HEK293 (cell line): ENCODE measurements around the gene C11orf98.

Source experiments
- CTCF ChIA-PET: fragments of 350-600 bp; formaldehyde crosslinking; extraction: SDS; loops from one replicate; lab custom pipeline; 2021; ENCODE audit warnings: antibody characterized with exemption; lab: Yijun Ruan, JAX
- POLR2A ChIA-PET: fragments of 300-600 bp; formaldehyde crosslinking; extraction: SDS; loops from one replicate; lab custom pipeline; 2020; ENCODE audit warnings: antibody characterized with exemption, inconsistent platforms; lab: Yijun Ruan, JAX
- H3K27ac ChIP-seq: fragments of 200-500 bp; sonication (Bioruptor generic); 2 replicates; pipeline ENCODE4 v1.5.1; 2014; ENCODE audit warnings: low read depth, low read length, control low read depth, inconsistent platforms; ENCODE audit errors: extremely low read depth
- H3K36me3 ChIP-seq, 2 experiments: fragments of 200-500 bp in 1 of 2; sonication (Bioruptor generic) in 1 of 2; 1 replicate in 1 of 2; 2 replicates in 1 of 2; pipeline ENCODE4 v1.5.1; 2014 to 2017; ENCODE audit warnings: inconsistent platforms in 2 of 2, low read length in 2 of 2; ENCODE audit not compliant: control insufficient read depth in 2 of 2, insufficient read depth in 1 of 2
- H3K4me1 ChIP-seq: fragments of 200-500 bp; sonication (Bioruptor generic); 2 replicates; pipeline ENCODE4 v1.5.1; 2014; ENCODE audit warnings: mild to moderate bottlenecking, low read length, inconsistent platforms; ENCODE audit not compliant: control insufficient read depth, insufficient read depth
- H3K4me3 ChIP-seq: 2 replicates; pipeline ENCODE4 v1.5.1; 2011; ENCODE audit warnings: low read depth, mild to moderate bottlenecking, control low read depth, low read length, moderate library complexity
- H3K9me3 ChIP-seq: fragments of 200-500 bp; sonication (Bioruptor generic); 2 replicates; pipeline ENCODE4 v1.5.1; 2014; ENCODE audit warnings: low read depth, low read length, inconsistent platforms; ENCODE audit not compliant: control insufficient read depth, insufficient read depth
- GLIS2 ChIP-seq: fragments of 450-650 bp; formaldehyde crosslinking; IDR thresholded peaks from 2 replicates; pipeline ENCODE4 v1.5.1; 2016; ENCODE audit warnings: missing biosample characterization, missing genetic modification characterization
- KLF16 ChIP-seq: fragments of 450-650 bp; formaldehyde crosslinking; IDR thresholded peaks from 2 replicates; pipeline ENCODE4 v1.5.1; 2017; ENCODE audit warnings: missing biosample characterization, missing genetic modification characterization
- KLF9 ChIP-seq: fragments of 450-650 bp; formaldehyde crosslinking; IDR thresholded peaks from 2 replicates; pipeline ENCODE4 v1.5.1; 2016; ENCODE audit warnings: missing biosample characterization, missing genetic modification characterization, low read depth
- SCRT2 ChIP-seq: fragments of 450-650 bp; formaldehyde crosslinking; IDR thresholded peaks from 2 replicates; pipeline ENCODE4 v1.5.1; 2016; ENCODE audit warnings: missing biosample characterization, missing genetic modification characterization
- WT1 ChIP-seq: fragments of 450-650 bp; formaldehyde crosslinking; IDR thresholded peaks from 2 replicates; pipeline ENCODE4 v1.5.1; 2016; ENCODE audit warnings: missing biosample characterization, missing genetic modification characterization
- ZBTB17 ChIP-seq: fragments of 450-650 bp; formaldehyde crosslinking; IDR thresholded peaks from 2 replicates; pipeline ENCODE4 v1.5.1; 2016; ENCODE audit warnings: missing biosample characterization, missing genetic modification characterization
- ZBTB20 ChIP-seq: fragments of 450-650 bp; formaldehyde crosslinking; IDR thresholded peaks from 2 replicates; pipeline ENCODE4 v1.5.1; 2016; ENCODE audit warnings: missing biosample characterization, missing genetic modification characterization
- ZBTB21 ChIP-seq: fragments of 450-650 bp; formaldehyde crosslinking; IDR thresholded peaks from 2 replicates; pipeline ENCODE4 v1.5.1; 2017; ENCODE audit warnings: missing biosample characterization, missing genetic modification characterization
- ZFHX2 ChIP-seq: fragments of 450-650 bp; formaldehyde crosslinking; conservative IDR thresholded peaks from 2 replicates; pipeline ENCODE4 v1.5.1; 2016; ENCODE audit warnings: missing biosample characterization, missing genetic modification characterization
- ZNF175 ChIP-seq: fragments of 450-650 bp; formaldehyde crosslinking; IDR thresholded peaks from 2 replicates; pipeline ENCODE4 v1.5.1; 2016; ENCODE audit warnings: missing biosample characterization, missing genetic modification characterization
- ZNF335 ChIP-seq: fragments of 450-650 bp; formaldehyde crosslinking; conservative IDR thresholded peaks from 2 replicates; pipeline ENCODE4 v1.5.1; 2016; ENCODE audit warnings: missing biosample characterization, missing genetic modification characterization
- ZNF341 ChIP-seq: fragments of 450-650 bp; formaldehyde crosslinking; IDR thresholded peaks from 2 replicates; pipeline ENCODE4; 2016; ENCODE audit warnings: low read depth, missing biosample characterization, missing genetic modification characterization
- ZNF37A ChIP-seq: fragments of 450-650 bp; IDR thresholded peaks from 2 replicates; pipeline ENCODE4 v1.5.1; 2018; ENCODE audit warnings: missing biosample characterization, missing genetic modification characterization
- ZNF394 ChIP-seq: fragments of 450-650 bp; formaldehyde crosslinking; IDR thresholded peaks from 2 replicates; pipeline ENCODE4 v1.5.1; 2016; ENCODE audit warnings: missing biosample characterization, missing genetic modification characterization, mild to moderate bottlenecking, moderate library complexity, borderline replicate concordance
- ZNF791 ChIP-seq: fragments of 450-650 bp; formaldehyde crosslinking; IDR thresholded peaks from 2 replicates; pipeline ENCODE4 v1.5.1; 2016; ENCODE audit warnings: missing biosample characterization, missing genetic modification characterization
- TF ChIP-seq, protein P1 (sequence below): fragments of 450-650 bp; formaldehyde crosslinking; IDR thresholded peaks from 2 replicates; pipeline ENCODE4 v1.5.1; 2017; ENCODE audit warnings: missing biosample characterization, mild to moderate bottlenecking, missing genetic modification characterization, moderate library complexity
- TF ChIP-seq, protein P2 (sequence below): fragments of 450-650 bp; formaldehyde crosslinking; IDR thresholded peaks from 2 replicates; pipeline ENCODE4 v1.5.1; 2016; ENCODE audit warnings: missing biosample characterization, missing genetic modification characterization
- TF ChIP-seq, protein P3 (sequence below): fragments of 450-650 bp; formaldehyde crosslinking; IDR thresholded peaks from 2 replicates; pipeline ENCODE4; 2016; ENCODE audit warnings: missing biosample characterization, missing genetic modification characterization

Gene C11orf98

DNA sequence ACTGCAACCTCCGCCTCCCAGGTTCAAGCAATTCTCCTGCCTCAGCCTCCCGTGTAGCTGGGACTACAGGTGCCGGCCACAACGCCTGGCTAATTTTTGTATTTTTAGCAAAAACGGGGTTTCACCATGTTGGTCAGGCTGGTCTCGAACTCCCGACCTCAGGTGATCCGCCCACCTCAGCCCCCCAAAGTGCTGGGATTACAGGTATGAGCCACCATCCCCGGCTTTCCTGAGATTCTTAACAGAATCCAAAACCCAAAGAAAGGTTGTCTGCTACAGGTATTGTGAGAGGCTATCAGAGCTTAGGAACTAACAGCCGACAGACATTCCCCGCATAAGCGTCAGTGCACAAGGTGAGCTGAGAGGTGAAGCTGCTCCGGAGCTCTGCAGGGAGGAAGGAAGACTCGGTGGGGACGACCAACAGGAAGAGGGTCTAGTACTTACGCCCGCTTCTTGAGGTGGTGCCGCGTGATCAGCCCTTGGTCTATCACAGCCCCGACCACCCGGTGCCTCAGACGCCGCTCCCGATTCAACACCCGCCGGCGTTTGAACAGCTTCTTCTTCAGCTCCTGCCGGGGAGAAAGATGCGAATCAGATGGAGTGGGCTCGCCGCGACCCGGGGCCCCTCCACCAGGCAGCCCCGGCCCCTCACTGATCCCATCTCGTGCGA lies 470 bp downstream of the C11orf98 start:
- TF ChIP-seq SCRT2 (tag by site-specific recombination) (peak; percentile 25; the same call in 1 of the 2 replicates), WT1 (tag by site-specific recombination) (no peak), ZNF394 (tag by site-specific recombination) (0 out of 2 replicates have a peak, but pooled peaks have one; percentile 11), ZNF335 (tag by site-specific recombination) (peak; percentile 41; the same call in 1 of the 2 replicates), ZBTB20 (tag by site-specific recombination) (peak; percentile 89), GLIS2 (tag by site-specific recombination) (peak; percentile 41; the same call in 1 of the 2 replicates), ZNF341 (peak; percentile 87), KLF9 (0 out of 2 replicates have a peak, but pooled peaks have one; percentile 12), KLF16 (tag by site-specific recombination) (no peak), ZBTB17 (0 out of 2 replicates have a peak, but pooled peaks have one; percentile 46), ZFHX2 (tag by site-specific recombination) (peak; percentile 51)
- TF ChIP-seq, protein P1, sequence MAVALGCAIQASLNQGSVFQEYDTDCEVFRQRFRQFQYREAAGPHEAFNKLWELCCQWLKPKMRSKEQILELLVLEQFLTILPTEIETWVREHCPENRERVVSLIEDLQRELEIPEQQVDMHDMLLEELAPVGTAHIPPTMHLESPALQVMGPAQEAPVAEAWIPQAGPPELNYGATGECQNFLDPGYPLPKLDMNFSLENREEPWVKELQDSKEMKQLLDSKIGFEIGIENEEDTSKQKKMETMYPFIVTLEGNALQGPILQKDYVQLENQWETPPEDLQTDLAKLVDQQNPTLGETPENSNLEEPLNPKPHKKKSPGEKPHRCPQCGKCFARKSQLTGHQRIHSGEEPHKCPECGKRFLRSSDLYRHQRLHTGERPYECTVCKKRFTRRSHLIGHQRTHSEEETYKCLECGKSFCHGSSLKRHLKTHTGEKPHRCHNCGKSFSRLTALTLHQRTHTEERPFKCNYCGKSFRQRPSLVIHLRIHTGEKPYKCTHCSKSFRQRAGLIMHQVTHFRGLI (tag by site-specific recombination) = 0 out of 2 replicates have a peak, but pooled peaks have one; percentile 20
- TF ChIP-seq, protein P2, sequence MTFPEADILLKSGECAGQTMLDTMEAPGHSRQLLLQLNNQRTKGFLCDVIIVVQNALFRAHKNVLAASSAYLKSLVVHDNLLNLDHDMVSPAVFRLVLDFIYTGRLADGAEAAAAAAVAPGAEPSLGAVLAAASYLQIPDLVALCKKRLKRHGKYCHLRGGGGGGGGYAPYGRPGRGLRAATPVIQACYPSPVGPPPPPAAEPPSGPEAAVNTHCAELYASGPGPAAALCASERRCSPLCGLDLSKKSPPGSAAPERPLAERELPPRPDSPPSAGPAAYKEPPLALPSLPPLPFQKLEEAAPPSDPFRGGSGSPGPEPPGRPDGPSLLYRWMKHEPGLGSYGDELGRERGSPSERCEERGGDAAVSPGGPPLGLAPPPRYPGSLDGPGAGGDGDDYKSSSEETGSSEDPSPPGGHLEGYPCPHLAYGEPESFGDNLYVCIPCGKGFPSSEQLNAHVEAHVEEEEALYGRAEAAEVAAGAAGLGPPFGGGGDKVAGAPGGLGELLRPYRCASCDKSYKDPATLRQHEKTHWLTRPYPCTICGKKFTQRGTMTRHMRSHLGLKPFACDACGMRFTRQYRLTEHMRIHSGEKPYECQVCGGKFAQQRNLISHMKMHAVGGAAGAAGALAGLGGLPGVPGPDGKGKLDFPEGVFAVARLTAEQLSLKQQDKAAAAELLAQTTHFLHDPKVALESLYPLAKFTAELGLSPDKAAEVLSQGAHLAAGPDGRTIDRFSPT = no peak
- TF ChIP-seq, protein P3, sequence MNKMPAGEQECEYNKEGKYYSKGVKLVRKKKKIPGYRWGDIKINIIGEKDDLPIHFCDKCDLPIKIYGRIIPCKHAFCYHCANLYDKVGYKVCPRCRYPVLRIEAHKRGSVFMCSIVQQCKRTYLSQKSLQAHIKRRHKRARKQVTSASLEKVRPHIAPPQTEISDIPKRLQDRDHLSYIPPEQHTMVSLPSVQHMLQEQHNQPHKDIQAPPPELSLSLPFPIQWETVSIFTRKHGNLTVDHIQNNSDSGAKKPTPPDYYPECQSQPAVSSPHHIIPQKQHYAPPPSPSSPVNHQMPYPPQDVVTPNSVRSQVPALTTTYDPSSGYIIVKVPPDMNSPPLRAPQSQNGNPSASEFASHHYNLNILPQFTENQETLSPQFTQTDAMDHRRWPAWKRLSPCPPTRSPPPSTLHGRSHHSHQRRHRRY (tag by site-specific recombination) = no peak
- peak overlapping the region; percentile 66 for H3K27ac ChIP-seq
- no peaks in the 10 kb centered on the region for H3K9me3 ChIP-seq
- H3K4me1 ChIP-seq = no peaks in the 10 kb centered on the region
- peaks cover 0 to 39% of the 10 kb centered on the region in 2 experiments; a peak in 2 of 3 replicates for H3K36me3 ChIP-seq
- POLR2A ChIA-PET = interaction anchor here (0.6 to 5.0 kb wide), 49 partner anchors 9 to 240 kb away, joined by 3 to 90 read pairs (median 6); partner anchors contain the start of genes B3GAT3, EEF1G, GANAB and HNRNPUL2
- CTCF ChIA-PET = interaction anchor here (0.6 to 2.5 kb wide), 10 partner anchors 9 to 121 kb away, joined by 3 to 10 read pairs (median 3); no protein-coding TSS in a partner anchor
- H3K4me3 ChIP-seq = peak overlapping the region; percentile 89

GRCh38 chr11:62656796-62657429 lies 8.1 kb downstream of the C11orf98 start:
- POLR2A ChIA-PET = interaction anchor here (1.0 to 4.6 kb wide), 6 partner anchors 8 to 184 kb away, joined by 3 to 72 read pairs (median 9); partner anchors contain the start of genes C11orf98, CSKMT, GANAB and LBHD1
- Histone ChIP-seq H3K9me3 (no peaks in the 10 kb centered on the region), H3K36me3 (no peaks in the 10 kb centered on the region)
- no peak for TF ChIP-seq ZNF175
- no peak for TF ChIP-seq ZNF37A
- no peak for TF ChIP-seq ZNF791
- no peak for TF ChIP-seq ZBTB21 (tag by site-specific recombination)
- TF ChIP-seq, all 188 proteins: peak for 0
- Histone ChIP-seq H3K27ac (no peak overlapping the region), H3K4me3 (no peak overlapping the region), H3K4me1 (no peaks in the 10 kb centered on the region)
- CTCF ChIA-PET = interaction anchor here (0.7 to 1.6 kb wide), 5 partner anchors 18 to 104 kb away, joined by 3 to 9 read pairs (median 3); partner anchors contain the start of gene TUT1
